Endometrial microvascular endothelial cells (primary cell): ENCODE measurements around the gene ARHGAP8. TPM values are rescaled to one million over a fixed set of nuclear protein-coding genes. Genes with fewer than 3 reads are reported as not detected.

Experiments
- in situ Hi-C: cut with HindIII; loops from 2 replicates; pipeline ENCODE4 v1.10.0; 2017; ENCODE audit warnings: low sequenced_read_pairs, low pct_unique_long_range_greater_than_20kb; ENCODE audit errors: inconsistent ontology term
- total RNA-seq: library from RNA; depleted of rRNA; stranded (reverse); fragments of >200 nt; gene quantifications from one replicate; pipeline ENCODE4 v1.2.3, GENCODE V29; 2015; ENCODE audit errors: inconsistent ontology term

Gene ARHGAP8
- total RNA-seq, 1 donor from 2014 or later, result not detected

- in situ Hi-C loops, result no loop called here
Measured at GRCh38 chr22:44865193-44866057, 113.0 kb downstream of the ARHGAP8 start.

GRCh38 chr22:44869196-44869595 lies 116.8 kb downstream of the ARHGAP8 start:
- in situ Hi-C loops, result no loop called here

GRCh38 chr22:44870021-44870420 lies 117.6 kb downstream of the ARHGAP8 start:
- in situ Hi-C loops, result no loop called here

- in situ Hi-C loops, result no loop called here
Measured at GRCh38 chr22:44871782-44872181, 119.4 kb downstream of the ARHGAP8 start.

- in situ Hi-C loops, result no loop called here
Measured at GRCh38 chr22:44876921-44877320, 124.5 kb downstream of the ARHGAP8 start.

- in situ Hi-C loops, result no loop called here
Measured at GRCh38 chr22:44878483-44879300, 126.3 kb downstream of the ARHGAP8 start.

- in situ Hi-C loops, result no loop called here
Measured at GRCh38 chr22:44879301-44879680, 126.9 kb downstream of the ARHGAP8 start.

GRCh38 chr22:44880610-44881290 lies 128.4 kb downstream of the ARHGAP8 start:
- in situ Hi-C loops, result no loop called here

GRCh38 chr22:44881624-44882023 lies 129.2 kb downstream of the ARHGAP8 start:
- in situ Hi-C loops, result no loop called here

GRCh38 chr22:44882226-44882905 lies 130.0 kb downstream of the ARHGAP8 start:
- in situ Hi-C loops, result no loop called here

GRCh38 chr22:44883011-44883421 lies 130.6 kb downstream of the ARHGAP8 start:
- in situ Hi-C loops, result no loop called here

- in situ Hi-C loops, result no loop called here
Measured at GRCh38 chr22:44884562-44884961, 132.2 kb downstream of the ARHGAP8 start.

- in situ Hi-C loops, result no loop called here
Measured at GRCh38 chr22:44884968-44885805, 132.8 kb downstream of the ARHGAP8 start.

GRCh38 chr22:44885806-44886360 lies 133.5 kb downstream of the ARHGAP8 start:
- in situ Hi-C loops, result no loop called here

- in situ Hi-C loops, result no loop called here
Measured at GRCh38 chr22:44887941-44888366, 135.6 kb downstream of the ARHGAP8 start.

GRCh38 chr22:44888491-44889254 lies 136.3 kb downstream of the ARHGAP8 start:
- in situ Hi-C loops, result no loop called here

GRCh38 chr22:44889255-44889878 lies 137.0 kb downstream of the ARHGAP8 start:
- in situ Hi-C loops, result no loop called here
